HCT116 (cell line): Measurements from ENCODE around the gene TMEM45A. TPM values are rescaled to one million over a fixed set of nuclear protein-coding genes. Genes with fewer than 3 reads are reported as not detected.

Source experiments
- total RNA-seq: library from RNA; stranded (reverse); gene quantifications from one replicate; pipeline ENCODE4 v1.2.1, GENCODE V29; 2021; ENCODE audit not compliant: unreplicated experiment

The TMEM45A gene
- total RNA-seq, 1 experiment from 2014 or later, result 5.0 TPM

Other genes starting within 250 kb of the TMEM45A start
- 21.9 TPM for gene TBC1D23, start 231.6 kb upstream of the TMEM45A start, total RNA-seq
- gene NIT2, start 157.9 kb upstream of the TMEM45A start, total RNA-seq, result 44.7 TPM
- 54.9 TPM for gene TOMM70, start 91.5 kb upstream of the TMEM45A start, total RNA-seq
- 1.6 TPM for gene LNP1, start 91.1 kb upstream of the TMEM45A start, total RNA-seq
- not detected for gene ADGRG7, start 117.0 kb downstream of the TMEM45A start, total RNA-seq
- gene TFG, start 216.9 kb downstream of the TMEM45A start, total RNA-seq, result 99.1 TPM